MM.1S (cell line): Measurements from ENCODE around the gene KIF25.

Source experiments
- EZH2 ChIP-seq: fragments of 300-600 bp; sonication (generic); optimal IDR thresholded peaks from 2 replicates; pipeline ENCODE3; 2017; ENCODE audit warnings: low read depth, mild to moderate bottlenecking, antibody characterized with exemption, low read length, mixed read lengths
- EZH2phosphoT487 ChIP-seq: fragments of 300-600 bp; sonication (generic); IDR thresholded peaks from 2 replicates; pipeline ENCODE4 v1.6.1; 2018; ENCODE audit warnings: antibody characterized with exemption, low read length
- TF ChIP-seq, protein P1 (sequence below): fragments of 300-600 bp; sonication (generic); IDR thresholded peaks from 2 replicates; pipeline ENCODE4 v1.5.1; 2016; ENCODE audit warnings: antibody characterized with exemption, low read length, mixed read lengths

DNA sequence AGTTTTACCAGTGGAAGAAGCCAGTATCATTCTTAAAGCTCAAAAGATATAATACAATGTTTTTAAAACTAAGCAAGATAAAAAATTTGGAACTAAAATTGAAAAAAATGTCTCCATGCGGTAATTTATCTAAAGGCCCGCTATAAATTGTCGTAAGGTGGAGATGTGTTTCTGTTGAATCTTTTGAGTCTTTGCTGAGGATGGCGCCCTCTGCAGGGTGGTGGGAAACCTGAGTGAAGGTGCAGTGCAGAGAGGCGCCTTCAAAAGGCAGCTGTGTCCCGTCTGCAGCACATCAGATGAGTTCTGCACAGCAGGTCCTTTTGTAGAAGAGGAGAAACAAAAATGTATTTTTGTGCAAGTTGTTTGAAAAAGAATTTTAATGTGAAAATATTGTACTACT, 29.4 kb upstream of the KIF25 start:
- TF ChIP-seq, protein P1, sequence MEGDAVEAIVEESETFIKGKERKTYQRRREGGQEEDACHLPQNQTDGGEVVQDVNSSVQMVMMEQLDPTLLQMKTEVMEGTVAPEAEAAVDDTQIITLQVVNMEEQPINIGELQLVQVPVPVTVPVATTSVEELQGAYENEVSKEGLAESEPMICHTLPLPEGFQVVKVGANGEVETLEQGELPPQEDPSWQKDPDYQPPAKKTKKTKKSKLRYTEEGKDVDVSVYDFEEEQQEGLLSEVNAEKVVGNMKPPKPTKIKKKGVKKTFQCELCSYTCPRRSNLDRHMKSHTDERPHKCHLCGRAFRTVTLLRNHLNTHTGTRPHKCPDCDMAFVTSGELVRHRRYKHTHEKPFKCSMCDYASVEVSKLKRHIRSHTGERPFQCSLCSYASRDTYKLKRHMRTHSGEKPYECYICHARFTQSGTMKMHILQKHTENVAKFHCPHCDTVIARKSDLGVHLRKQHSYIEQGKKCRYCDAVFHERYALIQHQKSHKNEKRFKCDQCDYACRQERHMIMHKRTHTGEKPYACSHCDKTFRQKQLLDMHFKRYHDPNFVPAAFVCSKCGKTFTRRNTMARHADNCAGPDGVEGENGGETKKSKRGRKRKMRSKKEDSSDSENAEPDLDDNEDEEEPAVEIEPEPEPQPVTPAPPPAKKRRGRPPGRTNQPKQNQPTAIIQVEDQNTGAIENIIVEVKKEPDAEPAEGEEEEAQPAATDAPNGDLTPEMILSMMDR, result no peak
- no peak for TF ChIP-seq EZH2phosphoT487
- no peak for TF ChIP-seq EZH2
